ENCODE results near the gene VCPKMT.
"Not testable (repeated sequence)": the region's sequence is repeated elsewhere in the genome, so short reads cannot be mapped to it uniquely, and the experiment has no call there.

Gene VCPKMT

DNA sequence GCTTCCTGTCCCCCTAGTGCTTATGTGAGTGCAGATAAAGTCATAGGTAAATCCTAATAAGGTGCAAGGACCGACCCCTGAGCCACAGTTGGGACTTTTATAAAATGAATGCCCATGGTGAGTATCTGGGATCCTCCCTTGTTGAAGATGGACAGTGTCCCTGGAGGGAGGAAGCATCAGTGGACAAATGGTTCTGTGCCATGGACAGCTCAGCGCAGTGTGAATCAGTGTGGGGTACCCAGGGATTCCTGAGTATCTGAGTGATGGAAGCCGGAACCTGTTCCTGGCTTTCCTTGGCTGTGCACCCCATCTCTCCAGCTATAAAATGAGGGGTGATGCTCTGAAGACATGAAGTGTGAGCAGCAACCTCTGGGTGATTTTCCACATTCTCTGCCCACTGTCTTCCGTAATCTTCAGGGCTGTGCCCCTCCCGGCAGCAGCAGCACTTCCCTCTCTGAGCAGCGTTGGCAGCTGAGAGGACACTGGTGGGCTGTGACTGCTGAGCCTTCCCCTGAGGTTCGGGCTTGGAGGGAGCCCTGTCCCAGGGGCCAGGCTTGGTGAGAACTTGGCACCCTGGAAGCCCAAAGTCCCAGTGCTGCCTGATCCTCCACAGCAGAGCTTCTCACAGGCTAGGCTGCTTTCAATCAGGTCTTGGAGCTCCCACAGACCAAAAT is 25.0 kb downstream of the VCPKMT start:
- DNase-seq, result no peak

- DNase-seq, result no peak
Measured at GRCh38 chr14:50089208-50089607, 27.2 kb downstream of the VCPKMT start.

- DNase-seq, result no peak
Measured at GRCh38 chr14:50088731-50089130, 27.6 kb downstream of the VCPKMT start.

GRCh38 chr14:50088117-50088515 is 28.3 kb downstream of the VCPKMT start:
- DNase-seq, result no peak

- no peak for DNase-seq
Measured at GRCh38 chr14:50087341-50088116, 28.8 kb downstream of the VCPKMT start.

DNA sequence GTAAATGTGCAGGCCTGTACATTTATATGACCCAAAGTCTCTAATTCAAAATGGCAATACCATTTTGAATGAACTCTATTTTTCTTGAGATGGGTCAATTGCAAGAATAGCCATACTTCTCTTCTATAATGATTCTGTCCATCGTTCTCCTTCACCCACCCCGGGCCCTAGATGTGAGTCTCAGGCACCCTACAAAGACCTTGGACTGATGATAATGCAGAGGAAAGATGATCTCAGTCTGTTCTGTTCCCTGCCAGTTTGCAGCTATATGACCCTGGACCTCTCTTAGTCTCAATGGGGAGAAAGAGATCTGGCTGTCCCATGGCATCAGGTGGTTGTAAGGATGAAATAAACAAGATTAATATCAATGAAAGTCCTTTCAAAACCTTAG is 30.1 kb downstream of the VCPKMT start:
- DNase-seq, result no peak

GRCh38 chr14:50085570-50086320 is 30.6 kb downstream of the VCPKMT start:
- DNase-seq, result no peak

- DNase-seq, result no peak
Measured at GRCh38 chr14:50084666-50085065, 31.7 kb downstream of the VCPKMT start.

DNA sequence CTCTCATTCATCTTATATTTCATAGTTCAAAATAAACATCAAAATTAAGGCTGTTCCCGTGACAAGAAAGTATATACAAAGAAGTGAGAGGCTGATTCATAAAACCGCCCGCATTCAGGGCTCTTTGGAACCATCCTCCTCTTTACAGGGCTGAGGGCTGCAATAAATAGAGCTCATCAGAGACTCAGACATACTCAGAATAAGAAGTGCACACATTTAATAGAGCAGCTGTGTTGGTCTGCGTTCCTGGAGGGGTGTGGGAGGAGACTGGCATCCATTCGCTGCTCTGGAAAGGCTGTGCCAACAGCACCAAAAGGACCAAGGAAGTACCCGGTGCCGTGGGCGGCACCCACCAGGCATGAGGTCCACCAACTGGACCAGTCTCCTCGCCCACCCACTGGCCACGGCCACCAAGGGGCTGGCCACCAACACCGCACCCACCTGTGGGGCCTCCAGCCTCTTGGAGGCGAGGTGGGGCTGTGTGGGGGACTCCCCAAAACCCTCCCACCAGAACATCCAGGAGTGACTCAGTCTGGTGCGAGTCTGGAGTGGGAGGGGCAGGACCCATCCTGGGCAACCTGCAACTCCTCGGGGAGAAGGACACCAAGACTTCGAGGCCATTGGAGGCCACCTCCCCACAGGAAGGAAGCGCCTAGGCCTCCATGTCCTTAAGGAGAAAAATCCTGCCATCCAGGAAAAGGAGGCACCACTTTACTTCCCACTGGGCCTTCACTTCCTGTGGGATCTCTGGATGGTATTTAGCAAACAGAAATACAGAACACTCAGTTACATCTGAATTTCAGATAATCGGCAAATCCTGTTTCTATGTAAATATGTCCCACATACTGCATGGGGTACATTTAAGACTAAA is 32.7 kb downstream of the VCPKMT start:
- DNase-seq, result peak; percentile 83

DNA sequence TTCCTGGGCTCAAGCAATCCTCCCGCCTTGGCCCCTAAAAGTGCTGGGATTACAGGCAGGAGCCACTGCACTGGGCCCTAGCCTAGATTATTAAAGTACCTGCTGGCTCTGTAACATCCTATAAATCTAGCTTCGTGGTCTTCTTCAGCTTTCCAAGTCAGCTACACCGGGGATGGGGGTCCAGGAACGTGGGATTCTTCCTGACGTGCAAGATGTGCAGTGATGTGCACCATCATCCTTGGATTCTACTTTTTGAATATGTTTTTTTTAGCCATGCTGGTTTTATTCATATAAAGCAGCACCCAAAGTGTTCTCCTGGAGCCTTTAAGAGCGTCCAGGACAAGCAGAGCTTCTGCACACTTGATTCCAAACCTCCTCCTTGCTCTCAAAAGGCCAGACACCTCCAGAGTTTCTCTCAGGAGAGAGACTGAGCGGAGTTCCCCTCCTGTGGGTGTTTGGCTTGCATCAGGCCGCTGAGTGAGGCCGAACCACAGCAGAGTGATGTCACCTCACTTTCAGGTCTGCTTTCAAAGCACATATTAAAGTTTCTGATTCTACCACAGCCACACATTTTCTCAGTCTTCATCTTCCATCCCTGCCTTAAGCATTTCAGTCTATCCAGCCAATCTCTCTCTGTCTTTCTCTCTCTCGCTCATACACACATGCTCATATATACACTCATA is 33.4 kb downstream of the VCPKMT start:
- peak; percentile 87 for DNase-seq

DNA sequence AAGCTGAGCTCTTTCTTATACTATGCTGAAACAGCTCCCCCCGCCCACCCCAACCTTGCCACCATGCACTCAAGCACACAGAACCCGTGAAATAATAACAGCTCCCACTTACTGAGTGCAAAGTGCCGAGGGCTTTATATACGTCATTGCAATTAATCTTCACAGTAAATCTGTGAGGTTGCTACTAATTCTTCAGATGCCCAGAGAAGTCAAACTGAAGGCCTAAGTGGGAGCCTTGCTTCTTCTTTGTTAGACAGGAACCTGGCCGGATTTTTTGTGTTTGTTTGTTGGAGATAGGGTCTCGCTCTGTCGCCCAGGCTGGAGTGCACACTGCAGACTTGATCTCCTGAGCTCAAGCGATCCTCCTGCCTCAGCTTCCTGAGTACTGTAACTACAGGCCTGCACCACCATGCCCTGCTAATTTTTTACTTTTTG is 34.0 kb downstream of the VCPKMT start:
- DNase-seq, result no peak

DNA sequence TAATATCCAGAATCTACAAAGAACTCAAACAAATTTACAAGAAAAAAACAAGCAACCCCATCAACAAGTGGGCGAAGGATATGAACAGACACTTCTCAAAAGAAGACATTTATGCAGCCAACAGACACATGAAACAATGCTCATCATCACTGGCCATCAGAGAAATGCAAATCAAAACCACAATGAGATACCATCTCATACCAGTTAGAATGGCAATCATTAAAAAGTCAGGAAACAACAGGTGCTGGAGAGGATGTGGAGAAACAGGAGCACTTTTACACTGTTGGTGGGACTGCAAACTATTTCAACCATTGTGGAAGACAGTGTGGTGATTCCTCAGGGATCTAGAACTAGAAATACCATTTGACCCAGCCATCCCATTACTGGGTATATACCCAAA is 37.3 kb downstream of the VCPKMT start:
- not testable (repeated sequence) for DNase-seq

DNA sequence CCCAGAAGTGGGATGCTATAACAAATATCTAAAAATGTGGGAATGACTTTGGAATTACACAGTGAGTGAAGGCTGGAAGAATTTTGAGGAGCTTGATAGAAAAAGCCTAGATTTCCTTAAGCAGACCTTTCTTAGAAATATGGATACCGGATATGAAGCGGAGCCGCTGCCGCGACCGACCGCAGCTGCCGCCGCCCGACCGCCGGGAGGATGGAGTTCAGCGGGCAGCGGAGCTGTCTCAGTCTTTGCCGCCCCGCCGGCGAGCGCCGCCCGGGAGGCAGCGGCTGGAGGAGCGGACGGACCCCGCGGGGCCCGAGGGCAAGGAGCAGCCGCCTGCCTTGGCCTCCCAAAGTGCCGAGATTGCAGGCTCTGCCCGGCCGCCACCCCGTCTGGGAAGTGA is 42.7 kb downstream of the VCPKMT start:
- DNase-seq, result not testable (repeated sequence)

GRCh38 chr14:50072395-50072794 is 44.0 kb downstream of the VCPKMT start:
- no peak for DNase-seq

DNA sequence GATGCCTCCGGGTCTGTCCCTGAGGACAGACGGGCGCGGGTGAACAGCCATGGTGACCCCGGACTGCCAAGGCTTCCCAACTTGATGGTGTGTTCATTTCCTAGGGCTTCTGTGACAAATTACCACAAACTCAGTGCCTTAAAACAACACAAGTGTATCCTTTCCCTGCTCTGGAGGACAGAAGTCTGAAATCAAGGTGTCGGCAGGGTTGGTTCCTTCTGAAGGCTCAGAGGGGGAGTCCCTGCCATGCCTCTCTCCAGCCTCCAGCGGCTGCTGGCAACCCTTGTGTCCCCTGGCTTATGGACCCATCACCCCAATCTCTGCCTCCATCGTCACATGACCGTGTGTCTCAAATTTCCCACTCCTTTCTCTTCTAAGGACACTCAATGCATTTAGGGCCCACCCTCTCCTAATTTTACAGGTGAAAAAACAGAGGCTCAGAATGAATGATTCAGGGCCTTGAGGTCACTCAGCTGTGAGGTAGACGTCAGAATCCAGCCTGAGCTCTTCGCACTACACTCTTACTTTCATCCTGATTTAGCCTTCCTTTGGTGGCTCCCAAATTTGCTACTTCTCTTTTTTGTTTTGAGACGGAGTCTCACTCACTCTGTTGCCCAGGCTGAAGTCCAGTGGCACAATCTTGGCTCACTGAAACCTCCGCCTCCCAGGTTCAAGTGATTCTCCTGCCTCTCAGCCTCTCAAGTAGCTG is 45.4 kb downstream of the VCPKMT start:
- DNase-seq, result peak; percentile 46

DNA sequence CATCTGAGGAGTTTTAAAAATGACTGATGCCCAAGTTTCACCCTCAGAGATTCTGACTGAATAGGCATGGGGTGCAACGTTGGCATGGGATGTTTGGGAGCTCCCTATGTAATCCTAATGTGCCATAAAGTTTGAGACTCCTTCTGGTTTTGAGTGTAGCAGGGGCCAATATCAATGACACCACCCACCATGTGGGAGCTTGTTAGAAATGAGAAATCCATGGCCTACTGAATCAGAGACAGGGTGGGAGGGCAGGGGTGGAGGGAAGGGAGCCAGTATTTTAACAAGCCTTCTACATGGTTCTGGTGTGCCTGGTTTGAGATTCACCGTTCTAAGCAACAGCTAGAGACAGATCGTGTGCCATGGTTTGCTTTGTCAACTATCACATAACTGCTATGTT is 46.1 kb downstream of the VCPKMT start:
- DNase-seq, result peak; percentile 41

GRCh38 chr14:50069325-50069724 is 47.0 kb downstream of the VCPKMT start:
- no peak for DNase-seq

GRCh38 chr14:50068496-50068895 is 47.9 kb downstream of the VCPKMT start:
- DNase-seq, result peak; percentile 36

DNA sequence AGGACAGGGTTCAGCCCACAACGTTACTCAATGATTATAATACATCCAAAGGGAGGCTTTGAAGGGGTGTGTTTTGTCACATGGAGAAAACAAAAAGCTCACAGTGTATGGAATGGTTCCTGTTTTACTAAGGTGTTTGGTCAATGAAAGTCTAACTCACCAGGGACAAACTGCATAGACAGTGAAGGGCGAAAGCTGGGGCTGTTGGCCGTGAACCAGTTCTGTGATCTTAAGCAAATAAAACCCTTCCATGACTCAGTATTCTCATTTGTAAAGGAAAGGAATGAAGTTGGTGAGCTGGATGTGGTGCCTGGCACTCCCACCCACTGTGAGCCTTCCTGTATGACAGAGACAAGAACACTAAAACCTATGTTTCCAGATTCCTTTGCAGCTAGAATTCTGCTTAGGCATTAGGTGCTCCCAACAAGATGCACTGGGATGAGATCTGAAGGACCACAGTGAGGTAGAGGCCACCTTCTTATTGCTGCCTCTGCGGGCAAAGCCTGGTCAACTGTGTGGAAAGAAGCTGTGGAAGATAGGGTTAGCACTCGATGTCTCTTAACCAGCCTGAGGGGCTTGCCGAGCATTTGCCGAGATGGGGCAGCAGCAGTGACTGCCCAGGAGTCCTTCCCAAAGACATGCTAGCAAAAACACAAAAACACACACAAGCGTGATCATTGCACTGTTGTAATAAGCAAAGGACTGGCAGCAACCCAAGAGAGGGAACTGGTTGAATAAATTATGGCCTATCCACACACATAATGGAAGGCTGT is 48.5 kb downstream of the VCPKMT start:
- DNase-seq, result peak; percentile 49

GRCh38 chr14:50065583-50065982 is 50.8 kb downstream of the VCPKMT start:
- DNase-seq, result peak; percentile 45

- DNase-seq, result peak; percentile 64
Measured at GRCh38 chr14:50064993-50065392, 51.4 kb downstream of the VCPKMT start.
